A549 (cell line): ENCODE data around the gene PCCB.

Source experiments
- CBX2 ChIP-seq: fragments of 200-600 bp; sonication (generic); IDR thresholded peaks from 2 replicates; pipeline ENCODE4 v1.6.1; 2016; ENCODE audit warnings: low read depth, mild to moderate bottlenecking, borderline replicate concordance
- EP300 ChIP-seq, 2 experiments: fragments of >200 bp; sonication (Bioruptor Twin); formaldehyde crosslinking; IDR thresholded peaks; 2 replicates in 1 of 2; 3 replicates in 1 of 2; pipeline ENCODE4 v1.6.1; 2016 to 2017
- HDAC2 ChIP-seq: fragments of 200-600 bp; sonication (generic); IDR thresholded peaks from 2 replicates; pipeline ENCODE4 v1.6.1; 2016
- NPAS2 ChIP-seq: fragments of 250-450 bp; sonication (Bioruptor Pico); IDR thresholded peaks from 2 replicates; pipeline ENCODE4 v1.8.0; 2022; ENCODE audit warnings: mild to moderate bottlenecking, moderate library complexity, borderline replicate concordance
- POLR2A ChIP-seq: IDR thresholded peaks from 2 replicates; pipeline ENCODE4 v1.6.1; 2012; ENCODE audit warnings: mild to moderate bottlenecking, low read length
- RFX5 ChIP-seq: fragments of 450-650 bp; IDR thresholded peaks from 2 replicates; pipeline ENCODE4 v1.7.1; 2014; ENCODE audit warnings: antibody characterized with exemption, mild to moderate bottlenecking, moderate library complexity
- SMC3 ChIP-seq: fragments of >200 bp; sonication (Bioruptor Twin); formaldehyde crosslinking; IDR thresholded peaks from 3 replicates; pipeline ENCODE4 v1.6.1; 2018; ENCODE audit warnings: inconsistent platforms
- ZNF302 ChIP-seq: fragments of 250-450 bp; sonication (Bioruptor Pico); IDR thresholded peaks from 2 replicates; pipeline ENCODE4 v1.9.0; 2021; ENCODE audit warnings: inconsistent platforms, mild to moderate bottlenecking, moderate library complexity
- TF ChIP-seq, protein P1 (sequence below): fragments of >200 bp; sonication (Bioruptor Twin); formaldehyde crosslinking; IDR thresholded peaks from 3 replicates; pipeline ENCODE4 v1.5.1; 2016
- TF ChIP-seq, protein P2 (sequence below): IDR thresholded peaks from 2 replicates; pipeline ENCODE4 v1.6.1; 2012

GRCh38 chr3:136332776-136333175 is 82.6 kb downstream of the PCCB start:
- TF ChIP-seq POLR2A (no peak), NPAS2 (CRISPR knock-in tag) (no peak), HDAC2 (no peak), RFX5 (no peak), ZNF302 (no peak), EP300 (IDR thresholded peaks at IDR 0.05) (no peak), CBX2 (no peak), SMC3 (no peak)
- TF ChIP-seq, protein P1, sequence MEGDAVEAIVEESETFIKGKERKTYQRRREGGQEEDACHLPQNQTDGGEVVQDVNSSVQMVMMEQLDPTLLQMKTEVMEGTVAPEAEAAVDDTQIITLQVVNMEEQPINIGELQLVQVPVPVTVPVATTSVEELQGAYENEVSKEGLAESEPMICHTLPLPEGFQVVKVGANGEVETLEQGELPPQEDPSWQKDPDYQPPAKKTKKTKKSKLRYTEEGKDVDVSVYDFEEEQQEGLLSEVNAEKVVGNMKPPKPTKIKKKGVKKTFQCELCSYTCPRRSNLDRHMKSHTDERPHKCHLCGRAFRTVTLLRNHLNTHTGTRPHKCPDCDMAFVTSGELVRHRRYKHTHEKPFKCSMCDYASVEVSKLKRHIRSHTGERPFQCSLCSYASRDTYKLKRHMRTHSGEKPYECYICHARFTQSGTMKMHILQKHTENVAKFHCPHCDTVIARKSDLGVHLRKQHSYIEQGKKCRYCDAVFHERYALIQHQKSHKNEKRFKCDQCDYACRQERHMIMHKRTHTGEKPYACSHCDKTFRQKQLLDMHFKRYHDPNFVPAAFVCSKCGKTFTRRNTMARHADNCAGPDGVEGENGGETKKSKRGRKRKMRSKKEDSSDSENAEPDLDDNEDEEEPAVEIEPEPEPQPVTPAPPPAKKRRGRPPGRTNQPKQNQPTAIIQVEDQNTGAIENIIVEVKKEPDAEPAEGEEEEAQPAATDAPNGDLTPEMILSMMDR, result no peak
- TF ChIP-seq, protein P2, sequence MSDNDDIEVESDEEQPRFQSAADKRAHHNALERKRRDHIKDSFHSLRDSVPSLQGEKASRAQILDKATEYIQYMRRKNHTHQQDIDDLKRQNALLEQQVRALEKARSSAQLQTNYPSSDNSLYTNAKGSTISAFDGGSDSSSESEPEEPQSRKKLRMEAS, result no peak
